ENCODE results near the gene SOCS6.

The SOCS6 gene

DNA sequence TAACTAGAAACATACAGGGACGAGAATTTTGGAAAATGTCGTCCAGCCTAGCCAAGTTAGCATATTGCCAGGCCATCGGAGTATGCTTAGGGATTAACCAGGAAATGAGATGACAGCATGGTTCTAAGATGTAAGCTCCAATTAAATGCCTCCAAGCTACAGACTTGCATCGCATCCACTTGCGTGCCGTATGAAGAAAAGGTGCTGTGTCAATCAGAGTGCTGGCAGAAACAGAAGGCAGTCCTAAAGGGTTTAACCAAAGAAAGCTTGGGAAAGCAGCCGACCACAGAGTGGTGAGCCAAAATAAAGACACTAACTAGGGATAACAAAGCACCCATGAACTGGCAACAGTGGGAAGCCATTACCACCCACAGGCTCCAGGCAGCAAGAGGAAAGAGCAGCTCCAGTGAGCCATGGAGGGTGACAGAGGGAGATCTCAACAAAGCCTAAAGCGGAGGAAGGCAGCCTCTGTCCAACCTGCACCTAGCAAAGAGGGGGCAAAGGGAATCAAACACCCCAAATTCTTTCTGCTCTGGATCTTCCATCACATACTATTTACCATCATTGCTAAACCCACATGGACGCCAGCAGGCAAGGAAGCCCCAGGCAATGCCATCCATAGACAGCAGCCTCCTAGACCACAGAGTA lies 27.6 kb upstream of the SOCS6 start:
- no peaks in the 10 kb centered on the region for H3K4me1 ChIP-seq (ENCODE audit: control insufficient read depth, insufficient read depth, low read length, unreplicated experiment)
- no peaks in the 10 kb centered on the region for H3K36me3 ChIP-seq (ENCODE audit: insufficient read depth, low read length)
- no peaks in the 10 kb centered on the region for H3K27me3 ChIP-seq (ENCODE audit: insufficient read depth, low read length)
- no peaks in the 10 kb centered on the region for H3K79me2 ChIP-seq (ENCODE audit: control insufficient read depth, insufficient read depth, low read length, unreplicated experiment)
- no peak overlapping the region for H2AFZ ChIP-seq (ENCODE audit: low read length, unreplicated experiment)
- no peak overlapping the region for H3K27ac ChIP-seq (ENCODE audit: low read depth, low read length)
- H3K4me3 ChIP-seq (ENCODE audit: low read depth, low read length): no peak overlapping the region

GRCh38 chr18:70263336-70263735 lies 25.5 kb upstream of the SOCS6 start:
- Histone ChIP-seq H3K27me3 (ENCODE audit: insufficient read depth, low read length) (no peaks in the 10 kb centered on the region), H2AFZ (ENCODE audit: low read length, unreplicated experiment) (no peak overlapping the region), H3K36me3 (ENCODE audit: insufficient read depth, low read length) (no peaks in the 10 kb centered on the region)

DNA sequence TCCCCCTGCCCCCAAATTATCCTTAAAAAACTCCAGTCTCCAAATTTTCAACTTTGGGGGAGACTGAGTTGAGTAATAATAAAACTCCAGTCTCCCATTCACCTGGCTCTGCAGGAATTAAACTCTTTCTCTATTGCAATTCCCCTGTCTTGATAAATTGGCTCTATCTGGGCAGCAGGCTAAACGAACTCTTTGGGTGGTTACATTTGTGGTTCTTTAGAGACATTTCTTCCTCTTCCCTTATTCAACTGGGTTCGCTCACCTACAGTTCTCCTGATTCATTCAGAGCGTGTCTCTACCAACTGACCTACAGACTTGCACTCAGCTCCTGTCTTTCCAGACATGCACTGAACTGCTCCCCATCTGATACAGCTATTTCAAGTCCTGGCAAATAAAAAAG lies 17.1 kb upstream of the SOCS6 start:
- Histone ChIP-seq H3K27ac (ENCODE audit: low read depth, low read length) (no peak overlapping the region), H3K4me1 (ENCODE audit: control insufficient read depth, insufficient read depth, low read length, unreplicated experiment) (no peaks in the 10 kb centered on the region), H3K27me3 (ENCODE audit: insufficient read depth, low read length) (no peaks in the 10 kb centered on the region), H3K4me3 (ENCODE audit: low read depth, low read length) (no peak overlapping the region), H2AFZ (ENCODE audit: low read length, unreplicated experiment) (no peak overlapping the region), H3K79me2 (ENCODE audit: control insufficient read depth, insufficient read depth, low read length, unreplicated experiment) (no peaks in the 10 kb centered on the region), H3K36me3 (ENCODE audit: insufficient read depth, low read length) (no peaks in the 10 kb centered on the region)

More at GRCh38 chr18:70263336-70263735, 25.5 kb upstream of the SOCS6 start:
- H3K27ac ChIP-seq (ENCODE audit: low read depth, low read length): no peak overlapping the region
- no peak overlapping the region for H3K4me3 ChIP-seq (ENCODE audit: low read depth, low read length)
- no peaks in the 10 kb centered on the region for H3K4me1 ChIP-seq (ENCODE audit: control insufficient read depth, insufficient read depth, low read length, unreplicated experiment)
- no peaks in the 10 kb centered on the region for H3K79me2 ChIP-seq (ENCODE audit: control insufficient read depth, insufficient read depth, low read length, unreplicated experiment)

- no peaks in the 10 kb centered on the region for H3K36me3 ChIP-seq (ENCODE audit: insufficient read depth, low read length)
- H3K27me3 ChIP-seq (ENCODE audit: insufficient read depth, low read length): no peaks in the 10 kb centered on the region
- H3K27ac ChIP-seq (ENCODE audit: low read depth, low read length): no peak overlapping the region
- no peak overlapping the region for H3K4me3 ChIP-seq (ENCODE audit: low read depth, low read length)
- no peaks in the 10 kb centered on the region for H3K79me2 ChIP-seq (ENCODE audit: control insufficient read depth, insufficient read depth, low read length, unreplicated experiment)
- H3K4me1 ChIP-seq (ENCODE audit: control insufficient read depth, insufficient read depth, low read length, unreplicated experiment): no peaks in the 10 kb centered on the region
- no peak overlapping the region for H2AFZ ChIP-seq (ENCODE audit: low read length, unreplicated experiment)
Measured at GRCh38 chr18:70273021-70273420, 15.8 kb upstream of the SOCS6 start.

- H3K4me1 ChIP-seq (ENCODE audit: control insufficient read depth, insufficient read depth, low read length, unreplicated experiment): peaks cover 10% of the 10 kb centered on the region
- H3K79me2 ChIP-seq (ENCODE audit: control insufficient read depth, insufficient read depth, low read length, unreplicated experiment): no peaks in the 10 kb centered on the region
- H3K36me3 ChIP-seq (ENCODE audit: insufficient read depth, low read length): no peaks in the 10 kb centered on the region
- H3K27me3 ChIP-seq (ENCODE audit: insufficient read depth, low read length): no peaks in the 10 kb centered on the region
- no peak overlapping the region for H2AFZ ChIP-seq (ENCODE audit: low read length, unreplicated experiment)
- H3K4me3 ChIP-seq (ENCODE audit: low read depth, low read length): no peak overlapping the region
- no peak overlapping the region for H3K27ac ChIP-seq (ENCODE audit: low read depth, low read length)
Measured at GRCh38 chr18:70276416-70277191, 12.2 kb upstream of the SOCS6 start.

- no peak overlapping the region for H2AFZ ChIP-seq (ENCODE audit: low read length, unreplicated experiment)
- peaks cover 10% of the 10 kb centered on the region for H3K4me1 ChIP-seq (ENCODE audit: control insufficient read depth, insufficient read depth, low read length, unreplicated experiment)
- H3K4me3 ChIP-seq (ENCODE audit: low read depth, low read length): no peak overlapping the region
- no peaks in the 10 kb centered on the region for H3K36me3 ChIP-seq (ENCODE audit: insufficient read depth, low read length)
- no peaks in the 10 kb centered on the region for H3K79me2 ChIP-seq (ENCODE audit: control insufficient read depth, insufficient read depth, low read length, unreplicated experiment)
- H3K27ac ChIP-seq (ENCODE audit: low read depth, low read length): 0 out of 2 replicates have a peak overlapping the region, but pooled peaks have one; percentile 3
- H3K27me3 ChIP-seq (ENCODE audit: insufficient read depth, low read length): no peaks in the 10 kb centered on the region
Measured at GRCh38 chr18:70279470-70279869, 9.4 kb upstream of the SOCS6 start.

DNA sequence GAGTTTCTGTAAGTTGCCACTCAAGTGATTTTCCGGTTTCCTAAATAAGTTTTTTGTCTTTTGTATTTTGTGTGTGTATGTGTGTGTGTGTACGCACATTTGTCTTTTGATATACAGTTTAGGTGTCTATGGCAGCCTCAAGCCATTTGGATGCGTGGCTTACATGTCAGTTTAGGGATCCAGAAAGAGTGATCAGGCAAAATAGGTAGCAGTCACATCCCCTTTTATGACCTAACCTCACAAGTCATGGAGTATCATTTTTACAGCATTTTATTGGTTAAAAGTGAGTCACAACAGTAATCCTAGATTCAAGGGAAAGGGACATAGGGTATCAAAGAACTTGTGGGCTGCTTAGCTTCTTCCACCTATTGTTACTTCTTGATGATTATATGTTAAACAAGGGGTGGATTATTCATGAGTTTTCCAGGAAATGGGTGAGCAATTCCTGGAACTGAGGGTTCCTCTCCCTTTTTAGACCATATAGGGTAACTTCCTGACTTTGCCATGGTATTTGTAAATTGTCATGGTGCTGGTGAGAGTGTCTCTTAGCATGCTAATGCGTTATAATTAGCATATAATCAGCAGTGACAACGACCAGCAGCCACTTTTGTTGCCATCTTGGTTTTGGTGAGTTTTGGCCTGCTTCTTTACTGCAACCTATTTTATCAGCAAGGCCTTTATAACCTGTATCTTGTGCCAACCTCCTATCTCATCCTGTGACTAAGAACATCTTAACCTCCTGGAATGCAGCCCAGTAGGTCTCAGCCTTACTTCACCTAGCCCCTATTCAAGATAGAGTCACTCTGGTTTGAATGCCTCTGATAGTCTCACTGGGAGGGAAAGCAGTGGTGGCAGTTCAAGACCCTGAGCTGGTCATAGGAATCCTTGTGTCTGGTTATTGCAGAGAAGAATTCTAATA lies 8.6 kb upstream of the SOCS6 start:
- no peak overlapping the region for H2AFZ ChIP-seq (ENCODE audit: low read length, unreplicated experiment)
- H3K79me2 ChIP-seq (ENCODE audit: control insufficient read depth, insufficient read depth, low read length, unreplicated experiment): no peaks in the 10 kb centered on the region
- no peak overlapping the region for H3K4me3 ChIP-seq (ENCODE audit: low read depth, low read length)
- peaks cover 10% of the 10 kb centered on the region for H3K4me1 ChIP-seq (ENCODE audit: control insufficient read depth, insufficient read depth, low read length, unreplicated experiment)
- peak overlapping the region; percentile 13; the same call in 1 of the 2 replicates for H3K27ac ChIP-seq (ENCODE audit: low read depth, low read length)
- no peaks in the 10 kb centered on the region for H3K36me3 ChIP-seq (ENCODE audit: insufficient read depth, low read length)
- no peaks in the 10 kb centered on the region for H3K27me3 ChIP-seq (ENCODE audit: insufficient read depth, low read length)

- Histone ChIP-seq H3K27ac (ENCODE audit: low read depth, low read length) (no peak overlapping the region), H3K79me2 (ENCODE audit: control insufficient read depth, insufficient read depth, low read length, unreplicated experiment) (peaks cover 11% of the 10 kb centered on the region), H2AFZ (ENCODE audit: low read length, unreplicated experiment) (no peak overlapping the region), H3K4me3 (ENCODE audit: low read depth, low read length) (no peak overlapping the region), H3K27me3 (ENCODE audit: insufficient read depth, low read length) (no peaks in the 10 kb centered on the region), H3K36me3 (ENCODE audit: insufficient read depth, low read length) (no peaks in the 10 kb centered on the region), H3K4me1 (ENCODE audit: control insufficient read depth, insufficient read depth, low read length, unreplicated experiment) (peaks cover 15% of the 10 kb centered on the region)
Measured at GRCh38 chr18:70284976-70285620, 3.7 kb upstream of the SOCS6 start.

GRCh38 chr18:70287731-70288130 lies 1.1 kb upstream of the SOCS6 start:
- Histone ChIP-seq H3K4me1 (ENCODE audit: control insufficient read depth, insufficient read depth, low read length, unreplicated experiment) (peaks cover 28% of the 10 kb centered on the region), H2AFZ (ENCODE audit: low read length, unreplicated experiment) (peak overlapping the region; percentile 96), H3K27ac (ENCODE audit: low read depth, low read length) (no peak overlapping the region), H3K79me2 (ENCODE audit: control insufficient read depth, insufficient read depth, low read length, unreplicated experiment) (peaks cover 38% of the 10 kb centered on the region), H3K36me3 (ENCODE audit: insufficient read depth, low read length) (no peaks in the 10 kb centered on the region; the same call in 1 of the 2 replicates), H3K27me3 (ENCODE audit: insufficient read depth, low read length) (no peaks in the 10 kb centered on the region), H3K4me3 (ENCODE audit: low read depth, low read length) (peak overlapping the region; percentile 94)
